Measurements from ENCODE around the gene MTARC2. TPM values are rescaled to one million over a fixed set of nuclear protein-coding genes. Genes with fewer than 3 reads are reported as not detected.
A peak's percentile ranks its signal among the peaks of the same experiment; 100 is the strongest.

Gene MTARC2
- total RNA-seq, 2 donors from 2014 or later = 12.3 to 14.5 TPM

- Mint-ChIP-seq H3K27me3 (ENCODE audit: insufficient read depth) (peaks cover 2% of the 10 kb centered on the region), H3K4me1 (peaks cover 20% of the 10 kb centered on the region), H3K27ac (peak overlapping the region; percentile 4), H3K4me3 (no peak overlapping the region), H3K9me3 (no peaks in the 10 kb centered on the region), H3K36me3 (ENCODE audit: low read depth) (peaks cover 17% of the 10 kb centered on the region)
- TF ChIP-seq CTCF (conservative IDR thresholded peaks at IDR 0.05) = no peak
- Histone ChIP-seq H3K27me3 (ENCODE audit: control insufficient read depth, insufficient read depth, low read length, poor library complexity, severe bottlenecking) (no peaks in the 10 kb centered on the region), H3K27ac (ENCODE audit: low read depth, low read length) (no peak overlapping the region), H3K9ac (ENCODE audit: extremely low read depth, low read length, poor library complexity, severe bottlenecking) (no peak overlapping the region), H3K4me1 (ENCODE audit: control insufficient read depth, insufficient read depth, low read length) (no peaks in the 10 kb centered on the region), H3K4me3 (ENCODE audit: low read length) (no peak overlapping the region), H3K9me3 (ENCODE audit: control insufficient read depth, low read length) (no peaks in the 10 kb centered on the region), H3K36me3 (ENCODE audit: control insufficient read depth, insufficient read depth, low read length) (no peaks in the 10 kb centered on the region)
- DNase-seq = no peak
- WGBS, 2 experiments (ENCODE audit: insufficient coverage in 1 of 2, insufficient read length in 1 of 2) = 93 to 95% methylated on average over 7 to 9 of the region's 9 CpGs
These were observed 76.2 kb downstream of the MTARC2 start for GRCh38 chr1:220824031-220824989.

GRCh38 chr1:220825819-220826551, 77.9 kb downstream of the MTARC2 start:
- Histone ChIP-seq H3K4me1 (ENCODE audit: control insufficient read depth, insufficient read depth, low read length) (no peaks in the 10 kb centered on the region), H3K27me3 (ENCODE audit: control insufficient read depth, insufficient read depth, low read length, poor library complexity, severe bottlenecking) (no peaks in the 10 kb centered on the region), H3K9me3 (ENCODE audit: control insufficient read depth, low read length) (no peaks in the 10 kb centered on the region), H3K4me3 (ENCODE audit: low read length) (no peak overlapping the region), H3K9ac (ENCODE audit: extremely low read depth, low read length, poor library complexity, severe bottlenecking) (no peak overlapping the region), H3K27ac (ENCODE audit: low read depth, low read length) (no peak overlapping the region), H3K36me3 (ENCODE audit: control insufficient read depth, insufficient read depth, low read length) (no peaks in the 10 kb centered on the region)
- TF ChIP-seq CTCF (conservative IDR thresholded peaks at IDR 0.05) = no peak
- WGBS, 2 experiments (ENCODE audit: insufficient coverage in 1 of 2, insufficient read length in 1 of 2) = 83 to 92% methylated on average over 1 to 6 of the region's 6 CpGs
- H3K27me3 Mint-ChIP-seq (ENCODE audit: insufficient read depth) = peaks cover 2% of the 10 kb centered on the region
- H3K4me3 Mint-ChIP-seq = no peak overlapping the region
- H3K9me3 Mint-ChIP-seq = no peaks in the 10 kb centered on the region
- peaks cover 4% of the 10 kb centered on the region for H3K36me3 Mint-ChIP-seq (ENCODE audit: low read depth)
- peaks cover 20% of the 10 kb centered on the region for H3K4me1 Mint-ChIP-seq
- no peak overlapping the region for H3K27ac Mint-ChIP-seq
- DNase-seq = no peak

GRCh38 chr1:220826729-220827128, 78.6 kb downstream of the MTARC2 start:
- Histone ChIP-seq H3K36me3 (ENCODE audit: control insufficient read depth, insufficient read depth, low read length) (no peaks in the 10 kb centered on the region), H3K4me1 (ENCODE audit: control insufficient read depth, insufficient read depth, low read length) (no peaks in the 10 kb centered on the region), H3K27ac (ENCODE audit: low read depth, low read length) (no peak overlapping the region), H3K9ac (ENCODE audit: extremely low read depth, low read length, poor library complexity, severe bottlenecking) (no peak overlapping the region), H3K4me3 (ENCODE audit: low read length) (no peak overlapping the region), H3K27me3 (ENCODE audit: control insufficient read depth, insufficient read depth, low read length, poor library complexity, severe bottlenecking) (no peaks in the 10 kb centered on the region), H3K9me3 (ENCODE audit: control insufficient read depth, low read length) (no peaks in the 10 kb centered on the region)
- TF ChIP-seq CTCF (conservative IDR thresholded peaks at IDR 0.05) = no peak
- peaks cover 6% of the 10 kb centered on the region for H3K36me3 Mint-ChIP-seq (ENCODE audit: low read depth)
- no peak overlapping the region for H3K4me3 Mint-ChIP-seq
- 93 to 100% methylated on average over 1 to 5 of the region's 5 CpGs for WGBS, 2 experiments (ENCODE audit: insufficient coverage in 1 of 2, insufficient read length in 1 of 2)
- no peak for DNase-seq
- H3K9me3 Mint-ChIP-seq = no peaks in the 10 kb centered on the region
- no peak overlapping the region for H3K27ac Mint-ChIP-seq
- H3K4me1 Mint-ChIP-seq = peaks cover 20% of the 10 kb centered on the region
- peaks cover 2% of the 10 kb centered on the region for H3K27me3 Mint-ChIP-seq (ENCODE audit: insufficient read depth)
